Activated naive CD8-positive, alpha-beta T cell treated with anti-CD3 and anti-CD28 coated beads, Interleukin-2, amount 50 U/mL, for 24 hours (primary cell): ENCODE results near the gene XPO6.

Experiments
- ATAC-seq: fragments of 150-1000 bp; cut with Tn5 transposase; one replicate; pipeline ENCODE4 v1.10.0; 2021
- DNase-seq: peaks from one replicate; pipeline ENCODE4 v3.0.0; 2021
- H3K27ac Mint-ChIP-seq: one replicate; pipeline ENCODE4 v1.8.0; 2021; ENCODE audit warnings: mild to moderate bottlenecking, mixed read lengths
- H3K27me3 Mint-ChIP-seq: one replicate; pipeline ENCODE4 v1.8.0; 2021; ENCODE audit warnings: mixed read lengths
- H3K36me3 Mint-ChIP-seq: one replicate; pipeline ENCODE4 v1.8.0; 2021; ENCODE audit warnings: low read depth, mixed read lengths
- H3K4me1 Mint-ChIP-seq: one replicate; pipeline ENCODE4 v1.8.0; 2021; ENCODE audit warnings: mixed read lengths
- H3K4me3 Mint-ChIP-seq: one replicate; pipeline ENCODE4 v1.8.0; 2021; ENCODE audit warnings: mild to moderate bottlenecking, moderate library complexity, mixed read lengths
- H3K9me3 Mint-ChIP-seq: one replicate; pipeline ENCODE4 v1.8.0; 2021; ENCODE audit warnings: mixed read lengths

Gene XPO6

GRCh38 chr16:28096983-28097899 is 114.5 kb downstream of the XPO6 start:
- Mint-ChIP-seq H3K4me1 (no peaks in the 10 kb centered on the region), H3K27ac (no peak overlapping the region), H3K4me3 (no peak overlapping the region), H3K27me3 (no peaks in the 10 kb centered on the region), H3K9me3 (no peaks in the 10 kb centered on the region), H3K36me3 (peaks cover 32% of the 10 kb centered on the region)
- DNase-seq (no peak), ATAC-seq (peak; percentile 8)

GRCh38 chr16:28093385-28093725 is 118.4 kb downstream of the XPO6 start:
- peaks cover 11% of the 10 kb centered on the region for H3K36me3 Mint-ChIP-seq
- no peak overlapping the region for H3K4me3 Mint-ChIP-seq
- H3K27me3 Mint-ChIP-seq, result no peaks in the 10 kb centered on the region
- H3K27ac Mint-ChIP-seq, result no peak overlapping the region
- peaks cover 3% of the 10 kb centered on the region for H3K4me1 Mint-ChIP-seq
- no peak for DNase-seq
- no peaks in the 10 kb centered on the region for H3K9me3 Mint-ChIP-seq
- no peak for ATAC-seq

- ATAC-seq, result no peak
Observed at GRCh38 chr16:28092721-28093384, 118.9 kb downstream of the XPO6 start.

GRCh38 chr16:28091656-28092055 is 120.1 kb downstream of the XPO6 start:
- ATAC-seq, result no peak
- no peak overlapping the region for H3K27ac Mint-ChIP-seq
- no peak overlapping the region for H3K4me3 Mint-ChIP-seq
- H3K36me3 Mint-ChIP-seq, result peaks cover 5% of the 10 kb centered on the region
- no peak for DNase-seq
- no peaks in the 10 kb centered on the region for H3K9me3 Mint-ChIP-seq
- H3K4me1 Mint-ChIP-seq, result peaks cover 3% of the 10 kb centered on the region
- no peaks in the 10 kb centered on the region for H3K27me3 Mint-ChIP-seq

More at GRCh38 chr16:28092721-28093384, 118.9 kb downstream of the XPO6 start:
- Mint-ChIP-seq H3K9me3 (no peaks in the 10 kb centered on the region), H3K27me3 (no peaks in the 10 kb centered on the region), H3K4me1 (peaks cover 3% of the 10 kb centered on the region), H3K36me3 (peaks cover 10% of the 10 kb centered on the region), H3K4me3 (no peak overlapping the region), H3K27ac (no peak overlapping the region)
- no peak for DNase-seq

- H3K9me3 Mint-ChIP-seq, result no peaks in the 10 kb centered on the region
- peak; percentile 10 for DNase-seq
- H3K4me1 Mint-ChIP-seq, result peaks cover 3% of the 10 kb centered on the region
- H3K27me3 Mint-ChIP-seq, result no peaks in the 10 kb centered on the region
- H3K27ac Mint-ChIP-seq, result no peak overlapping the region
- no peaks in the 10 kb centered on the region for H3K36me3 Mint-ChIP-seq
- no peak overlapping the region for H3K4me3 Mint-ChIP-seq
- no peak for ATAC-seq
Observed at GRCh38 chr16:28090646-28091377, 121.0 kb downstream of the XPO6 start.

GRCh38 chr16:28089992-28090365 is 121.8 kb downstream of the XPO6 start:
- ATAC-seq (no peak), DNase-seq (no peak)
- H3K27me3 Mint-ChIP-seq, result no peaks in the 10 kb centered on the region
- H3K9me3 Mint-ChIP-seq, result no peaks in the 10 kb centered on the region
- no peaks in the 10 kb centered on the region for H3K36me3 Mint-ChIP-seq
- H3K4me3 Mint-ChIP-seq, result no peak overlapping the region
- no peak overlapping the region for H3K27ac Mint-ChIP-seq
- H3K4me1 Mint-ChIP-seq, result peaks cover 3% of the 10 kb centered on the region

GRCh38 chr16:28089205-28089991 is 122.4 kb downstream of the XPO6 start:
- no peaks in the 10 kb centered on the region for H3K36me3 Mint-ChIP-seq
- peaks cover 3% of the 10 kb centered on the region for H3K4me1 Mint-ChIP-seq
- no peaks in the 10 kb centered on the region for H3K9me3 Mint-ChIP-seq
- no peak overlapping the region for H3K27ac Mint-ChIP-seq
- H3K4me3 Mint-ChIP-seq, result no peak overlapping the region
- DNase-seq (no peak), ATAC-seq (no peak)
- H3K27me3 Mint-ChIP-seq, result no peaks in the 10 kb centered on the region

GRCh38 chr16:28087675-28088300 is 124.0 kb downstream of the XPO6 start:
- H3K4me3 Mint-ChIP-seq, result no peak overlapping the region
- DNase-seq (no peak), ATAC-seq (no peak)
- H3K4me1 Mint-ChIP-seq, result peaks cover 3% of the 10 kb centered on the region
- no peaks in the 10 kb centered on the region for H3K36me3 Mint-ChIP-seq
- H3K9me3 Mint-ChIP-seq, result no peaks in the 10 kb centered on the region
- H3K27ac Mint-ChIP-seq, result no peak overlapping the region
- H3K27me3 Mint-ChIP-seq, result no peaks in the 10 kb centered on the region

GRCh38 chr16:28087140-28087660 is 124.6 kb downstream of the XPO6 start:
- Mint-ChIP-seq H3K9me3 (no peaks in the 10 kb centered on the region), H3K27me3 (no peaks in the 10 kb centered on the region), H3K4me3 (no peak overlapping the region), H3K36me3 (no peaks in the 10 kb centered on the region), H3K4me1 (peaks cover 3% of the 10 kb centered on the region), H3K27ac (no peak overlapping the region)
- ATAC-seq (no peak), DNase-seq (no peak)

GRCh38 chr16:28086186-28087139 is 125.3 kb downstream of the XPO6 start:
- DNase-seq (no peak), ATAC-seq (no peak)
- no peaks in the 10 kb centered on the region for H3K36me3 Mint-ChIP-seq
- H3K27ac Mint-ChIP-seq, result no peak overlapping the region
- H3K4me3 Mint-ChIP-seq, result no peak overlapping the region
- no peaks in the 10 kb centered on the region for H3K27me3 Mint-ChIP-seq
- peaks cover 3% of the 10 kb centered on the region for H3K4me1 Mint-ChIP-seq
- H3K9me3 Mint-ChIP-seq, result no peaks in the 10 kb centered on the region

GRCh38 chr16:28085389-28086171 is 126.2 kb downstream of the XPO6 start:
- ATAC-seq (no peak), DNase-seq (no peak)
- Mint-ChIP-seq H3K4me1 (peaks cover 1% of the 10 kb centered on the region), H3K27ac (no peak overlapping the region), H3K4me3 (no peak overlapping the region), H3K36me3 (no peaks in the 10 kb centered on the region), H3K27me3 (no peaks in the 10 kb centered on the region), H3K9me3 (no peaks in the 10 kb centered on the region)

- DNase-seq (no peak), ATAC-seq (no peak)
- Mint-ChIP-seq H3K36me3 (no peaks in the 10 kb centered on the region), H3K27me3 (no peaks in the 10 kb centered on the region), H3K27ac (no peak overlapping the region), H3K9me3 (no peaks in the 10 kb centered on the region), H3K4me3 (no peak overlapping the region), H3K4me1 (no peaks in the 10 kb centered on the region)
Observed at GRCh38 chr16:28084209-28084608, 127.6 kb downstream of the XPO6 start.
